Endothelial cell of umbilical vein (primary cell): ENCODE data around the gene ZNF644.

Experiments
- EZH2 ChIP-seq: IDR thresholded peaks from 2 replicates; pipeline ENCODE4 v1.6.1; 2012; ENCODE audit warnings: borderline replicate concordance, low read depth, mild to moderate bottlenecking, moderate library complexity, low read length, inconsistent platforms; ENCODE audit not compliant: severe bottlenecking
- FOS ChIP-seq: IDR thresholded peaks from 2 replicates; pipeline ENCODE4 v1.6.1; 2011; ENCODE audit warnings: mild to moderate bottlenecking, low read length, moderate library complexity, borderline replicate concordance; ENCODE audit not compliant: insufficient read depth
- GATA2 ChIP-seq: IDR thresholded peaks from 2 replicates; pipeline ENCODE4 v1.7.0; 2011; ENCODE audit warnings: low read depth, mild to moderate bottlenecking, moderate library complexity, mixed read lengths, low read length; ENCODE audit not compliant: insufficient read length, insufficient read depth
- JUN ChIP-seq: IDR thresholded peaks from 2 replicates; pipeline ENCODE4 v1.6.1; 2011; ENCODE audit warnings: borderline replicate concordance, low read depth; ENCODE audit not compliant: insufficient read length, insufficient read depth
- MYC ChIP-seq: IDR thresholded peaks from one replicate; pipeline ENCODE4 v1.6.1; 2011; ENCODE audit warnings: mild to moderate bottlenecking, low read depth, low read length
- POLR2A ChIP-seq: IDR thresholded peaks from 2 replicates; pipeline ENCODE4 v1.6.1; 2012; ENCODE audit warnings: low read depth, mild to moderate bottlenecking, control low read depth, low read length
- POLR2AphosphoS5 ChIP-seq: IDR thresholded peaks from 2 replicates; pipeline ENCODE4 v1.6.1; 2012; ENCODE audit warnings: low read depth, mild to moderate bottlenecking, control low read depth, low read length, moderate library complexity; ENCODE audit not compliant: insufficient read depth
- TF ChIP-seq, protein P1 (sequence below), 2 donors: IDR thresholded peaks; 1 replicate in 1 of 2; 2 replicates in 1 of 2; pipeline ENCODE4 v1.5.1; 2011; ENCODE audit warnings: low read length in 2 of 2, mild to moderate bottlenecking in 2 of 2, moderate library complexity in 2 of 2, control low read depth in 1 of 2, inconsistent platforms in 1 of 2, low read depth in 1 of 2; ENCODE audit not compliant: insufficient read depth in 1 of 2; ENCODE audit errors: extremely low read depth in 1 of 2
- TF ChIP-seq, protein P2 (sequence below): IDR thresholded peaks from 2 replicates; pipeline ENCODE4 v1.6.1; 2011; ENCODE audit not compliant: insufficient read depth, insufficient read length

DNA sequence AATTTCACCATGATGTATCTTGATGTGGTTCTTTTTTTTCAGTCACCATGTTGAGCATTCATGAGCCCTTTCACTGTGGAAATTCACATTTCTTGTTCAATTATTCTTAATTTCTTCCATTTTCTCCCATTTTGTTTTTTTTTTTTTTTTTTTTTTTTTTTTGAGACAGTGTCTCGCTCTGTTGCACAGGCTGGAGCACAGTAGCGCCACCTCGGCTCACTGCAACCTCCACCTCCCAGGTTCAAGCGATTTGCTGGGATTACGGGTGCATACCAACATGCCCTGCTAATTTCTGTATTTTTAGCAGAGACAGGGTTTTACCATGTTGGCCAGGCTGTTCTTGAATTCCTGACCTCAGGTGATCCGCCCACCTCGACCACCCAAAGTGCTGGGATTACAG is 14.7 kb downstream of the ZNF644 start:
- TF ChIP-seq, protein P1, sequence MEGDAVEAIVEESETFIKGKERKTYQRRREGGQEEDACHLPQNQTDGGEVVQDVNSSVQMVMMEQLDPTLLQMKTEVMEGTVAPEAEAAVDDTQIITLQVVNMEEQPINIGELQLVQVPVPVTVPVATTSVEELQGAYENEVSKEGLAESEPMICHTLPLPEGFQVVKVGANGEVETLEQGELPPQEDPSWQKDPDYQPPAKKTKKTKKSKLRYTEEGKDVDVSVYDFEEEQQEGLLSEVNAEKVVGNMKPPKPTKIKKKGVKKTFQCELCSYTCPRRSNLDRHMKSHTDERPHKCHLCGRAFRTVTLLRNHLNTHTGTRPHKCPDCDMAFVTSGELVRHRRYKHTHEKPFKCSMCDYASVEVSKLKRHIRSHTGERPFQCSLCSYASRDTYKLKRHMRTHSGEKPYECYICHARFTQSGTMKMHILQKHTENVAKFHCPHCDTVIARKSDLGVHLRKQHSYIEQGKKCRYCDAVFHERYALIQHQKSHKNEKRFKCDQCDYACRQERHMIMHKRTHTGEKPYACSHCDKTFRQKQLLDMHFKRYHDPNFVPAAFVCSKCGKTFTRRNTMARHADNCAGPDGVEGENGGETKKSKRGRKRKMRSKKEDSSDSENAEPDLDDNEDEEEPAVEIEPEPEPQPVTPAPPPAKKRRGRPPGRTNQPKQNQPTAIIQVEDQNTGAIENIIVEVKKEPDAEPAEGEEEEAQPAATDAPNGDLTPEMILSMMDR (IDR thresholded peaks at IDR 0.05; ENCODE audit: extremely low read depth in 1 of 2, insufficient read depth in 1 of 2, low read depth in 1 of 2, low read length in 2 of 2), result no peak
- TF ChIP-seq, protein P2, sequence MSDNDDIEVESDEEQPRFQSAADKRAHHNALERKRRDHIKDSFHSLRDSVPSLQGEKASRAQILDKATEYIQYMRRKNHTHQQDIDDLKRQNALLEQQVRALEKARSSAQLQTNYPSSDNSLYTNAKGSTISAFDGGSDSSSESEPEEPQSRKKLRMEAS, result no peak
- no peak for TF ChIP-seq EZH2
- no peak for TF ChIP-seq JUN
- TF ChIP-seq POLR2AphosphoS5, result no peak
- no peak for TF ChIP-seq POLR2A
- no peak for TF ChIP-seq MYC
- no peak for TF ChIP-seq FOS
- no peak for TF ChIP-seq GATA2
